EL (cell line): ENCODE results near the gene LEF1.

ENCODE experiments used
- DNase-seq: peaks from one replicate; pipeline ENCODE4 v3.0.0-alpha.2; 2016

LEF1 gene

DNA sequence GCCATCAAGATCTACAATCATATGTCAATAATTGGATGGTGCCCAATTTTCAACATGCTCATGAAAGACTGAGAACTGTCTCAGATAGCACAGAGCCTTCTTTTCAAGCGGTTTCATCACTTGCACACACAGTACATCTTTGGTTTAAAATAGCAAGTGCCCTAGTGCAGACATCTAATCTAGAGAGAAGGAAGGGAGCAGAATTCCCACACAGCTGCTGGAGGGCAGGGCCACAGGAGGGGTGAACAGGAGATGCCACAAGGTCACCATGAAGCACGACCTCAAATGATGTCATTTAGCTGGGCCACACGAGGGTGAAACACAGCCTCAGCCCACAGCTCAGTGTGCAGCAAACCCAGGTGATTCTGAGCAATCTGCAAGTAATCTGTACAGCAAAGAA, 24.3 kb downstream of the LEF1 start:
- DNase-seq: no peak

GRCh38 chr4:108143515-108143914, 25.2 kb downstream of the LEF1 start:
- DNase-seq: no peak

DNA sequence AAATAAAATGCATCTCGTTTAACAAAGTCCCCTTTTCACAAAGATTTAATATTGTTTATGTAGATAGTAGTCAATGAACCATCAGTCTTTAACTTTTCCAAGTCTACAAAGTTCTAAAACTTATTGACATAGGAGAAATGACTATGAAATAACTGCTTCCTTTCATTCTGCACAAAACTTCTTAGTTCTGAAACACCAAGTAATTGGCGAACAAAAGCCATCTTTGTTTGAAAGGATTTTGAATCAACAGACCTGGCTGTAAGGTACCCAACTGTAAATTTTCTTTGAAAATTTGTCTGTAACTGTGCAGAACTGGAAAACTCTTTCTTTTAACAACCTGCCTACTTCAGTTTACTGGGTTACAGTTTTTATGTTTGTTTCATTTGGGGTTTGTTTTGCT, 25.9 kb downstream of the LEF1 start:
- DNase-seq: no peak

GRCh38 chr4:108141213-108141950, 27.4 kb downstream of the LEF1 start:
- DNase-seq: no peak

DNA sequence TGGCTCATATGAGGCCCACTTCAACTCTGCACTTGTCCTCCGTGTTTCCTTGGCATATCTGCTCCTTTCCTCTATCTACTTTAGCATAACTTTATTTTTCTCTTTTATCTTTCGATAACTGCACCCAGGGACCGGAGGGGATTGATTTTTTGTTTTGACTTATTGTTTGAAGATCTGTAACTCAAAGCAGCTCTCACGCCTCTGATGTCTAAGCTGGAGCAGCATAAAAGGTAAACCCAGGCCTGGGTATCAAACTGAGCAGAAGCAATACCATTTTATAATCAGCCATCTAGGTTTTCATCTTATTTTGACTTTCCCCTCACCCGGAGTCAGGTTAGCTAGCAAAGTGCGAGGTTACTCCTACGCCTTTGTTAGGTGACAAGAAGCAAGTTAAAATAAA, 28.4 kb downstream of the LEF1 start:
- DNase-seq: no peak

DNA sequence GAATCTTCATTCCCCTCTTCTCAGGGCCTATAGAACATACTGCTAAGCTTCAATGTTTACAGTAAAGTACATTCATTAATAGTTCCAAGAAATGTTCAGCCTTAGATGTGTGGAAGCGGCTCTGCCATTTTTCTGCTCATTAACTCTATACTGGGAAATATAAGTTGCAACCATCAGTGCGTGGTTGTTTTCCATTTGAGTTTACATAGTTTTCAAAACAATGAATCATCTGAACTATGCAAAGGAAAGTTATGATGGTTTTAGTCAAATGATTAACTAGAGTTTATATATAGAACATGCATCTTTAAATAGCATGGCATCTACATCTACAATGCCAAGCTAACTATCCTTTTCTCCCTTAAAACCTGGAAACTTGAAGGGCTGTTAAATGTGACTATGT, 29.6 kb downstream of the LEF1 start:
- DNase-seq: no peak

GRCh38 chr4:108135549-108136209, 33.1 kb downstream of the LEF1 start:
- no peak for DNase-seq

DNA sequence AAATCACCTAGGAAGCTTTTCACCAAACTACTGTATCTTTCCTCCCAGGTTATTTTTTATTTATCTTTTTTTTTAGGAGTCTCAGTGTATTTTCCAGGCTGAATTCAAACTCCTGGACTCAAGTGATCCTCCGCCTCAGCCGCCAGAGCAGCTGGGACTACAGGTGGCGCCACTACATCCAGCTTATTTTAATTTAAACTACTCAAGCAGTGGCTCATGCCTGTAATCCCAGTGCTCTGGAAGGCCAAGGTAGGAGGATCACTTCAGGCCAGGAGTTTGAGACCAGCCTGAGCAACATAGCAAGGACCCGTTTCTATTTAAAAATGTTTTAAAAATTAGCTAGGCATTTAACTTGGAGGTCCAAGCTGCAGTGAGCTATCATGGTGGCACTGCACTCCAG, 37.8 kb downstream of the LEF1 start:
- DNase-seq: no peak

- DNase-seq: no peak
Measured at GRCh38 chr4:108129196-108129595, 39.5 kb downstream of the LEF1 start.

- DNase-seq: no peak
Measured at GRCh38 chr4:108126806-108127205, 41.9 kb downstream of the LEF1 start.

- no peak for DNase-seq
Measured at GRCh38 chr4:108120789-108121188, 47.9 kb downstream of the LEF1 start.

DNA sequence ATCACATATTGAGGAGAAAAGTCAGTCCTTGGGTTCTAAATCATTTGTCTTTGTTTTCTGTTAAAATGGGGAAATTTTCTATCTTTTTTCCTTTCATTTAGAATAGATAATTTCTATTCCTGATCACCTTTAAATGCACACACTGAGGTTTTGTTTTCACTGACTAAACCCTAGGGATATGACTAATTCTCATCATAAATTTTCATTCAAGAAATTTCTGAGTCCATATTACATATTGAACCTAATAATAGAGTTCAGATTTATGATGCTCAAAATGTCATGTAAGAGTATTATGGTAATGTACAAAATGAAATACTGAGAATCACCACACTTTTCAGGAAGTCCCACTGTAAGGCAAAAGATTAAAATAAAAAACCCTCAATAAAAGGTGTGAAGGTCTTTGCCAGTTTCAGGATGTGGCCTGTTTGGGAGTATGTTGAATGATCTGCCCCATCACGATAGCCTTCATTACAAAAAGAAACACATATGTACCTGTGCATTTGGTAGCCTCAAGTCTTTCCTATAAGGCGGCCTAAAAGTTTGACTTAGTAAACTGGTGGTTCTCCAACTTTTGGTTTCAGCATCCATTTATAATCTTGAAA, 49.4 kb downstream of the LEF1 start:
- no peak for DNase-seq

GRCh38 chr4:108118505-108118904, 50.2 kb downstream of the LEF1 start:
- DNase-seq: no peak

DNA sequence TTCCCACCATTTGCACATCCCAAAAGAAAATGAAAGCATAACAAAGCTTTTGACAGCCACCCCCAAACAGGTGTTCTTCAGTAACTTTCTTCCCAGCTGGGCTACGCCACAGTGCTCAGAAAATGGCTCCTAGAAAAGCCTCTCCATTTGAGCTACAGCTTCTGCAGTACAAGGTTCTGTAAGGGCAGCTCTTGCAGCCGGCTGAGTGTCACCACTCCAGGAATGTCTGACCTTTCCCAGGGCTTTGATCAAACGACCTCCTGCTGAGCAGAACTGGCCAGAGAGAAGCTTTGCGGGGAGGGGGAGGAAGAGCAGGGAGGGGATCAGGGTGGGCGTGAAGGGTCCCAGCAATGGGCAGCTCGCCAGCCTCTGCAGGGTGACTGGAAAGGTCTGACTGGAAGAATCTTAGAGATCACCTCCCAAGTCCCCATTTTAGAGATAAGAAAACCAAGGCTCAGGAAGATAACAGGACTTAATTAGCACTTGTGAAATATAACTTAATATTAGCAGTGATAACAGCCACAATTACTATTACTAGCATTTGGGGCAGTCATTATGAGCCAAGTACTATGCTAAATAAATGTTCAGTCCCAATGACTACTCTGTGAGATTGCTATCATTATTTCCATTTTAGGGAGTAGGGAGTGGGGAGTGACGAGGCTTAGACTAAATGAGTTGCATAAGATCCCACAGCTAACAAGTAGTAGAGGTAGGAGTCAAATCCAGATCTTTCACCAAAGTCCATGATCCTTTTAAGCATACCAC, 51.1 kb downstream of the LEF1 start:
- DNase-seq: no peak

DNA sequence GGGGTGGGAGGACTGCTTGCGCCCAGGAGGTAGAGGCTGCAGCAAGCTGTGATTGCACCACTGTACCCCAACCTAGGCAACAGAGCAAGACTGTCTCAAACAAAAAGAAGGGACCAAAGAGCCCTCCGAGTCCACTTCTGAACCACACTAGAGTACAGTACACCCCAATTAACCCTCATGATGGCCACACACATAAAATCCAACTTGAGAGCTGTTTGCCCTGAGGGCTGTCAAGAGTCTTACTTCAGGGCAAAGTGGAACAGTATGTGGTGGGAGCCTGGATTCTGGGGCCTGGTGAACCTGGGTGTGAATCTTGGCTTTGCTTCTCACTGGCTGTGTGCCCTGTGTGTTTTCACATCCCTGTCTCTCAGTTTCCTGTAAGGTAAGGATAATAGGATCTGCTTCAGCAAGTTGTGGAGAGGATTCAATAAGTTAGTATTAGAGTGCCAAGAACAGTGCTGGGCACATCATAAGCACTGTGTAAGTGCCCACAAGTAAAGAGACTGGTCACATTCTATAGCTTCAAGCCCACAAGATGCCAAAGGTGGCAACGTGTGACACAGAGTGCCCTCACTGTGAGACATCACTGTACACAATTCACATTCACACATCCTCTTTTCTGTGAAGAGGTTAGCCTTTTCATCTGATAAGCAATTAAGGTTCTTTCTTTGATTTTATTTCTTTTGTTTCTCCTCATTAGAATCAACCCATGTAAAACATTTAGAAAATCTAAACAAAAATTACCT, 52.1 kb downstream of the LEF1 start:
- DNase-seq: no peak

GRCh38 chr4:108115168-108115526, 53.6 kb downstream of the LEF1 start:
- DNase-seq: no peak

DNA sequence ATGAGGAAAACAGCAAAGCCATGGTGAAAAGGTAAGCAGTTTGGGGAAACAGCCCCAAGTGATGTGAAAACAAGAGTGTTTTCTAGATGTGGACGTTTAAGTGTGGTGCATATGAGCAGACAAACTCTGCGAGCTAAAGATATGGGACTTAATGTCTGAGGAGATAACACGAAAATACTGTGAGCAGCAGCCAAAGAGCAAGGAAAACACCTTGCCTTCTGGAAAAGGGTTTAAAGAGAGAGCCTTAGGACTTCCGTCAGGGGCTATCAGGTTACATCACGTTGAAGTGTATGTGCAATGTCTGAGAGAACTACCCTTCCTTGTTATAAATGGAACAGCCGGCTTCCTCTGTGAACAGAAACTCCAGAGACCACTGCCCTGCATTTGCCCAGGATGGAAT, 54.2 kb downstream of the LEF1 start:
- no peak for DNase-seq

- DNase-seq: no peak
Measured at GRCh38 chr4:108113229-108113628, 55.5 kb downstream of the LEF1 start.

DNA sequence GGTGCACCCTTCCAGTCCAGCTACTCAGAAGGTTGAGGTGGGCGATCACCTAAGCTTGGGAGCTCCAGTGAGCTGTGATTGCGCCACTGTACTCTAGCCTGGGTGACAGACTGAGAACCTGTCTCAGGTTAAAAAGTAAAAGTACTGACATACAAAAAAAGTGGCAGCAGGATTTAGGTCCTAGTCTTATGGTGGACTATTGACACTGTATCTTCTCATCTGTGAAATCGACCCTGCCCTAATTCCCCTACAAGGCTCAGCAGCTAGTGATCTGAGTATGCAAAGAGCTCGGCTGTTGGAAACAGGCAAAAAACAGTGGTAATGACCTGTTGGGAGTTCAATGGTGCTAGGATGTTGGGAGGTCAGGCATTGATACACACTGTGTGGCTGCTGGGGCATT, 57.0 kb downstream of the LEF1 start:
- DNase-seq: no peak

GRCh38 chr4:108110450-108110849, 58.3 kb downstream of the LEF1 start:
- DNase-seq: no peak

GRCh38 chr4:108109997-108110416, 58.7 kb downstream of the LEF1 start:
- no peak for DNase-seq

DNA sequence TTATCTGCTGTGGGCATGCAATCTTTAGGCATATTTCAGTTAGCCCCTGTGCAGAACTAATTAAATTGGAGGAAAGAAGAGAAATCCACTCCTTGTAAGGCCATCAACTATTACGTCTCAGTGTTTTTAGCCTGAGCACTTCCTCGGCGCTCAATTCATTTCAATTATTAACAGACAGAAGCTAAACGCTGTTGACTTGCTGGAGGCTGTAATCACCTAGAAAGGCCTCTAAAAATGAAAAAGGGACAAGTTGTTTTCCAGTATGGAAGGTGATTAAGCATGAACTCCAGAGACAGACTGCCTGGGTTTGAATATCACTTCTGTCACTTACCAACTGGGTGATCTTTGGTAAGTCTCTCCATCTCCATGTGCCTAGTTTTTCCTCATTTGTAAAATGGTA, 59.6 kb downstream of the LEF1 start:
- DNase-seq: no peak
